ENCODE results near the gene PASK.

DNA sequence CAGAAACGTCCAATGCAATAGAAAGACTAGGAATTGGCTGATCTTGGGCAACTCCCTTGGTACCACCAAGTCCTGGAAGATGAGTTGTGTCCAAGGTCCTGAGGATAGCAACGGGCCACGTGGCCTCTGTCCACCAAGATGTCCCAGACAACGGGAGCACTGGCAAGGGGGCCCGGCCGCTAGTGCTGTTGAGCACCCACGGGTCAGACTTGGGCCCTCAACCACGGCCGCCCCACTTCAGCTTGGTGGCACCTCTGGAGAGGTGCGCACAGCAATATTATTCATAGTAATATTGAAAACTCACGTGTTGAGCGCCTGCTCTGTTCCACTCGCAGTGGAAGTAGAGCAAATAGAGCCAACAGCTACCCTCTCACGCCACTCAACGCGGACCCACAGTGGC, 19.0 kb downstream of the PASK start:
- TF ChIP-seq, protein P1, sequence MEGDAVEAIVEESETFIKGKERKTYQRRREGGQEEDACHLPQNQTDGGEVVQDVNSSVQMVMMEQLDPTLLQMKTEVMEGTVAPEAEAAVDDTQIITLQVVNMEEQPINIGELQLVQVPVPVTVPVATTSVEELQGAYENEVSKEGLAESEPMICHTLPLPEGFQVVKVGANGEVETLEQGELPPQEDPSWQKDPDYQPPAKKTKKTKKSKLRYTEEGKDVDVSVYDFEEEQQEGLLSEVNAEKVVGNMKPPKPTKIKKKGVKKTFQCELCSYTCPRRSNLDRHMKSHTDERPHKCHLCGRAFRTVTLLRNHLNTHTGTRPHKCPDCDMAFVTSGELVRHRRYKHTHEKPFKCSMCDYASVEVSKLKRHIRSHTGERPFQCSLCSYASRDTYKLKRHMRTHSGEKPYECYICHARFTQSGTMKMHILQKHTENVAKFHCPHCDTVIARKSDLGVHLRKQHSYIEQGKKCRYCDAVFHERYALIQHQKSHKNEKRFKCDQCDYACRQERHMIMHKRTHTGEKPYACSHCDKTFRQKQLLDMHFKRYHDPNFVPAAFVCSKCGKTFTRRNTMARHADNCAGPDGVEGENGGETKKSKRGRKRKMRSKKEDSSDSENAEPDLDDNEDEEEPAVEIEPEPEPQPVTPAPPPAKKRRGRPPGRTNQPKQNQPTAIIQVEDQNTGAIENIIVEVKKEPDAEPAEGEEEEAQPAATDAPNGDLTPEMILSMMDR (IDR thresholded peaks at IDR 0.05 in 2 of 3, conservative IDR thresholded peaks at IDR 0.05 in 1 of 3; ENCODE audit: insufficient read depth in 2 of 3, low read depth in 1 of 3, low read length in 3 of 3), result no peak
- TF ChIP-seq, protein P2, sequence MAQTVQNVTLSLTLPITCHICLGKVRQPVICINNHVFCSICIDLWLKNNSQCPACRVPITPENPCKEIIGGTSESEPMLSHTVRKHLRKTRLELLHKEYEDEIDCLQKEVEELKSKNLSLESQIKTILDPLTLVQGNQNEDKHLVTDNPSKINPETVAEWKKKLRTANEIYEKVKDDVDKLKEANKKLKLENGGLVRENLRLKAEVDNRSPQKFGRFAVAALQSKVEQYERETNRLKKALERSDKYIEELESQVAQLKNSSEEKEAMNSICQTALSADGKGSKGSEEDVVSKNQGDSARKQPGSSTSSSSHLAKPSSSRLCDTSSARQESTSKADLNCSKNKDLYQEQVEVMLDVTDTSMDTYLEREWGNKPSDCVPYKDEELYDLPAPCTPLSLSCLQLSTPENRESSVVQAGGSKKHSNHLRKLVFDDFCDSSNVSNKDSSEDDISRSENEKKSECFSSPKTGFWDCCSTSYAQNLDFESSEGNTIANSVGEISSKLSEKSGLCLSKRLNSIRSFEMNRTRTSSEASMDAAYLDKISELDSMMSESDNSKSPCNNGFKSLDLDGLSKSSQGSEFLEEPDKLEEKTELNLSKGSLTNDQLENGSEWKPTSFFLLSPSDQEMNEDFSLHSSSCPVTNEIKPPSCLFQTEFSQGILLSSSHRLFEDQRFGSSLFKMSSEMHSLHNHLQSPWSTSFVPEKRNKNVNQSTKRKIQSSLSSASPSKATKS (CRISPR knock-in tag; IDR thresholded peaks at IDR 0.05), result no peak
- TF ChIP-seq RCOR1 (IDR thresholded peaks at IDR 0.05; ENCODE audit: borderline replicate concordance in 1 of 2, low read depth in 2 of 2, low read length in 2 of 2) (no peak), POU5F1 (IDR thresholded peaks at IDR 0.05; ENCODE audit: borderline replicate concordance, low read depth, low read length, partially characterized antibody) (no peak), CHD1 (IDR thresholded peaks at IDR 0.05; ENCODE audit: low read length) (no peak), RAD21 (CRISPR knock-in tag; conservative IDR thresholded peaks at IDR 0.05 in 1 of 2, IDR thresholded peaks at IDR 0.05 in 1 of 2) (no peak), ZNF75A (CRISPR knock-in tag; IDR thresholded peaks at IDR 0.05) (no peak), RBBP5 (IDR thresholded peaks at IDR 0.05; ENCODE audit: borderline replicate concordance, insufficient read depth, low read length, poor library complexity, severe bottlenecking) (no peak)
- TF ChIP-seq, protein P3, sequence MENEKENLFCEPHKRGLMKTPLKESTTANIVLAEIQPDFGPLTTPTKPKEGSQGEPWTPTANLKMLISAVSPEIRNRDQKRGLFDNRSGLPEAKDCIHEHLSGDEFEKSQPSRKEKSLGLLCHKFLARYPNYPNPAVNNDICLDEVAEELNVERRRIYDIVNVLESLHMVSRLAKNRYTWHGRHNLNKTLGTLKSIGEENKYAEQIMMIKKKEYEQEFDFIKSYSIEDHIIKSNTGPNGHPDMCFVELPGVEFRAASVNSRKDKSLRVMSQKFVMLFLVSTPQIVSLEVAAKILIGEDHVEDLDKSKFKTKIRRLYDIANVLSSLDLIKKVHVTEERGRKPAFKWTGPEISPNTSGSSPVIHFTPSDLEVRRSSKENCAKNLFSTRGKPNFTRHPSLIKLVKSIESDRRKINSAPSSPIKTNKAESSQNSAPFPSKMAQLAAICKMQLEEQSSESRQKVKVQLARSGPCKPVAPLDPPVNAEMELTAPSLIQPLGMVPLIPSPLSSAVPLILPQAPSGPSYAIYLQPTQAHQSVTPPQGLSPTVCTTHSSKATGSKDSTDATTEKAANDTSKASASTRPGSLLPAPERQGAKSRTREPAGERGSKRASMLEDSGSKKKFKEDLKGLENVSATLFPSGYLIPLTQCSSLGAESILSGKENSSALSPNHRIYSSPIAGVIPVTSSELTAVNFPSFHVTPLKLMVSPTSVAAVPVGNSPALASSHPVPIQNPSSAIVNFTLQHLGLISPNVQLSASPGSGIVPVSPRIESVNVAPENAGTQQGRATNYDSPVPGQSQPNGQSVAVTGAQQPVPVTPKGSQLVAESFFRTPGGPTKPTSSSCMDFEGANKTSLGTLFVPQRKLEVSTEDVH (IDR thresholded peaks at IDR 0.05; ENCODE audit: low read depth, partially characterized antibody), result no peak
- TF ChIP-seq, protein P4, sequence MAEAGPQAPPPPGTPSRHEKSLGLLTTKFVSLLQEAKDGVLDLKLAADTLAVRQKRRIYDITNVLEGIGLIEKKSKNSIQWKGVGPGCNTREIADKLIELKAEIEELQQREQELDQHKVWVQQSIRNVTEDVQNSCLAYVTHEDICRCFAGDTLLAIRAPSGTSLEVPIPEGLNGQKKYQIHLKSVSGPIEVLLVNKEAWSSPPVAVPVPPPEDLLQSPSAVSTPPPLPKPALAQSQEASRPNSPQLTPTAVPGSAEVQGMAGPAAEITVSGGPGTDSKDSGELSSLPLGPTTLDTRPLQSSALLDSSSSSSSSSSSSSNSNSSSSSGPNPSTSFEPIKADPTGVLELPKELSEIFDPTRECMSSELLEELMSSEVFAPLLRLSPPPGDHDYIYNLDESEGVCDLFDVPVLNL (CRISPR knock-in tag; IDR thresholded peaks at IDR 0.05; ENCODE audit: low read depth), result no peak
